Neuronal stem cell (in vitro differentiated cells): ENCODE measurements around the gene C1orf116.

Source experiments
- DNase-seq: peaks from one replicate; pipeline ENCODE4 v3.0.0-alpha.2; 2013; ENCODE audit warnings: low spot score
- H2AFZ ChIP-seq: one replicate; pipeline ENCODE4 v1.6.1; 2013; ENCODE audit warnings: mild to moderate bottlenecking, low read length, inconsistent platforms
- H2AK5ac ChIP-seq: 2 replicates; pipeline ENCODE4 v1.6.1; 2013; ENCODE audit warnings: low read depth, mild to moderate bottlenecking, inconsistent platforms, low read length, moderate library complexity, mixed read lengths
- H2BK120ac ChIP-seq: 2 replicates; pipeline ENCODE4 v1.6.1; 2013; ENCODE audit warnings: low read depth, mild to moderate bottlenecking, inconsistent platforms, low read length, moderate library complexity, mixed read lengths
- H2BK12ac ChIP-seq: one replicate; pipeline ENCODE4 v1.6.1; 2013; ENCODE audit warnings: low read length, inconsistent platforms
- H2BK15ac ChIP-seq: 2 replicates; pipeline ENCODE4 v1.6.1; 2013; ENCODE audit warnings: mild to moderate bottlenecking, low read length, inconsistent platforms, mixed read lengths
- H2BK5ac ChIP-seq: one replicate; pipeline ENCODE4 v1.6.1; 2013; ENCODE audit warnings: inconsistent platforms, mild to moderate bottlenecking, low read length, moderate library complexity
- H3K14ac ChIP-seq: one replicate; pipeline ENCODE4 v1.6.1; 2013; ENCODE audit warnings: low read length, inconsistent platforms
- H3K18ac ChIP-seq: 2 replicates; pipeline ENCODE4 v1.6.1; 2013; ENCODE audit warnings: low read length, inconsistent platforms
- H3K23ac ChIP-seq: 2 replicates; pipeline ENCODE4 v1.6.1; 2013; ENCODE audit warnings: low read depth, mild to moderate bottlenecking, mixed read lengths, low read length, inconsistent platforms; ENCODE audit not compliant: poor library complexity
- H3K27ac ChIP-seq: replicated peaks from 3 replicates; pipeline ENCODE4 v1.5.1; 2013; ENCODE audit warnings: low read length, inconsistent platforms
- H3K27me3 ChIP-seq, 3 experiments: 2 replicates each; pipeline ENCODE4 v1.6.1; 2013; ENCODE audit warnings: low read length in 3 of 3, mild to moderate bottlenecking in 2 of 3, inconsistent platforms in 1 of 3, low read depth in 1 of 3, mixed read lengths in 1 of 3, moderate library complexity in 1 of 3; ENCODE audit not compliant: control insufficient read depth in 3 of 3, insufficient read depth in 3 of 3
- H3K36me3 ChIP-seq, 2 donors: replicated peaks in 1 of 2; 2 replicates each; pipeline ENCODE4 v1.6.1; 2013; ENCODE audit warnings: low read length in 2 of 2; ENCODE audit not compliant: control insufficient read depth in 2 of 2, insufficient read depth in 2 of 2
- H3K4ac ChIP-seq: 2 replicates; pipeline ENCODE4 v1.6.1; 2013; ENCODE audit warnings: inconsistent platforms, mild to moderate bottlenecking, low read length, moderate library complexity
- H3K4me1 ChIP-seq, 2 donors: 1 replicate in 1 of 2; 2 replicates in 1 of 2; pipeline ENCODE4 v1.6.1; 2013; ENCODE audit warnings: low read length in 2 of 2, low read depth in 1 of 2; ENCODE audit not compliant: control insufficient read depth in 2 of 2, insufficient read depth in 1 of 2
- H3K4me2 ChIP-seq: one replicate; pipeline ENCODE4 v1.6.1; 2013; ENCODE audit warnings: mild to moderate bottlenecking, low read length, inconsistent platforms; ENCODE audit not compliant: insufficient read depth, poor library complexity, severe bottlenecking
- H3K4me3 ChIP-seq, 2 donors: 2 replicates each; pipeline ENCODE4 v1.5.1; 2013; ENCODE audit warnings: low read length in 2 of 2, mild to moderate bottlenecking in 2 of 2, inconsistent platforms in 1 of 2, moderate library complexity in 1 of 2
- H3K79me1 ChIP-seq: one replicate; pipeline ENCODE4 v1.6.1; 2013; ENCODE audit warnings: low read depth, mild to moderate bottlenecking, inconsistent platforms, low read length, moderate library complexity
- H3K9ac ChIP-seq: one replicate; pipeline ENCODE4 v1.6.1; 2013; ENCODE audit warnings: mild to moderate bottlenecking, low read depth, low read length, inconsistent platforms; ENCODE audit not compliant: poor library complexity
- H3K9me3 ChIP-seq, 2 donors: replicated peaks in 1 of 2; 2 replicates each; pipeline versions ENCODE3 to v1.6.1; 2013; ENCODE audit warnings: low read length in 2 of 2, mild to moderate bottlenecking in 2 of 2, inconsistent platforms in 1 of 2, low read depth in 1 of 2, mixed read lengths in 1 of 2, moderate library complexity in 1 of 2; ENCODE audit not compliant: control insufficient read depth in 2 of 2, insufficient read depth in 1 of 2
- H4K8ac ChIP-seq: one replicate; pipeline ENCODE4 v1.6.1; 2013; ENCODE audit warnings: low read depth, mild to moderate bottlenecking, inconsistent platforms, low read length, moderate library complexity
- H4K91ac ChIP-seq: one replicate; pipeline ENCODE4 v1.6.1; 2013; ENCODE audit warnings: low read length, low read depth, mild to moderate bottlenecking, inconsistent platforms; ENCODE audit not compliant: poor library complexity
- WGBS, 2 donors: extraction: QIAGEN DNeasy Blood & Tissue Kit; methylation state at CpG; one replicate each; pipeline ENCODE4 v1.1.7; 2013; ENCODE audit warnings: missing lambda C conversion rate in 2 of 2, mixed read lengths in 1 of 2; ENCODE audit not compliant: insufficient read length in 2 of 2, insufficient replicate concordance in 1 of 2; ENCODE audit errors: extremely low coverage in 2 of 2; 5-methylcytosine and 5-hydroxymethylcytosine counted together

The C1orf116 gene

GRCh38 chr1:207019661-207020060 lies 12.9 kb downstream of the C1orf116 start:
- no peak overlapping the region for H3K27ac ChIP-seq
- no CpG with 5 or more reads among the region's 2 CpGs for WGBS, 2 donors
- no peaks in the 10 kb centered on the region for H3K79me1 ChIP-seq
- no peaks in the 10 kb centered on the region for H3K9me3 ChIP-seq
- DNase-seq = no peak
- no peak overlapping the region for H3K14ac ChIP-seq
- H2BK12ac ChIP-seq = no peak overlapping the region
- H3K27me3 ChIP-seq = peaks cover 0 to 40% (median 0%) of the 10 kb centered on the region in 3 experiments
- H2BK15ac ChIP-seq = no peak overlapping the region
- H2AFZ ChIP-seq = no peak overlapping the region
- no peak overlapping the region for H3K4ac ChIP-seq
- H3K23ac ChIP-seq = no peak overlapping the region
- H3K4me2 ChIP-seq = no peak overlapping the region
- H3K4me1 ChIP-seq = peaks cover 2 to 3% of the 10 kb centered on the region in 2 donors
- H4K8ac ChIP-seq = no peak overlapping the region
- H3K36me3 ChIP-seq = no peaks in the 10 kb centered on the region
- no peak overlapping the region for H3K9ac ChIP-seq
- no peak overlapping the region for H3K4me3 ChIP-seq
- no peak overlapping the region for H4K91ac ChIP-seq
- H2AK5ac ChIP-seq = no peak overlapping the region
- H2BK120ac ChIP-seq = no peak overlapping the region
- H3K18ac ChIP-seq = no peak overlapping the region
- H2BK5ac ChIP-seq = no peak overlapping the region

GRCh38 chr1:207019161-207019560 lies 13.4 kb downstream of the C1orf116 start:
- Histone ChIP-seq H2BK12ac (no peak overlapping the region), H3K9ac (no peak overlapping the region), H2BK5ac (no peak overlapping the region), H3K4me2 (no peak overlapping the region), H3K4me3 (no peak overlapping the region), H3K14ac (no peak overlapping the region), H2BK120ac (no peak overlapping the region), H4K91ac (no peak overlapping the region), H3K18ac (no peak overlapping the region), H3K36me3 (no peaks in the 10 kb centered on the region), H3K27ac (no peak overlapping the region), H4K8ac (no peak overlapping the region), H3K23ac (no peak overlapping the region), H3K27me3 (peaks cover 0 to 40% (median 0%) of the 10 kb centered on the region in 3 experiments), H3K4ac (no peak overlapping the region), H3K4me1 (peaks cover 0 to under 1% of the 10 kb centered on the region in 2 donors), H2AK5ac (no peak overlapping the region), H2AFZ (no peak overlapping the region), H3K79me1 (no peaks in the 10 kb centered on the region), H2BK15ac (no peak overlapping the region), H3K9me3 (no peaks in the 10 kb centered on the region)
- no CpG with 5 or more reads among the region's 2 CpGs for WGBS, 2 donors
- DNase-seq = no peak

GRCh38 chr1:207018707-207019106 lies 13.8 kb downstream of the C1orf116 start:
- Histone ChIP-seq H2BK120ac (no peak overlapping the region), H3K9me3 (no peaks in the 10 kb centered on the region), H3K4me3 (no peak overlapping the region), H2BK15ac (no peak overlapping the region), H3K4me2 (no peak overlapping the region), H3K9ac (no peak overlapping the region), H2BK5ac (no peak overlapping the region), H3K27me3 (peaks cover 0 to 37% (median 0%) of the 10 kb centered on the region in 3 experiments), H4K8ac (no peak overlapping the region), H4K91ac (no peak overlapping the region), H3K36me3 (no peaks in the 10 kb centered on the region), H2AK5ac (no peak overlapping the region), H3K23ac (no peak overlapping the region), H3K4ac (no peak overlapping the region), H3K27ac (no peak overlapping the region), H2AFZ (no peak overlapping the region), H3K79me1 (no peaks in the 10 kb centered on the region), H2BK12ac (no peak overlapping the region), H3K18ac (no peak overlapping the region), H3K14ac (no peak overlapping the region), H3K4me1 (no peaks in the 10 kb centered on the region)
- no CpG with 5 or more reads among the region's 4 CpGs for WGBS, 2 donors
- no peak for DNase-seq

GRCh38 chr1:207017615-207018559 lies 14.7 kb downstream of the C1orf116 start:
- H3K27ac ChIP-seq = no peak overlapping the region
- H3K14ac ChIP-seq = no peak overlapping the region
- H3K36me3 ChIP-seq = no peaks in the 10 kb centered on the region
- H2AFZ ChIP-seq = no peak overlapping the region
- no peak overlapping the region for H3K4me2 ChIP-seq
- no peak for DNase-seq
- WGBS, 2 donors = no CpG with 5 or more reads among the region's 7 CpGs
- H2BK12ac ChIP-seq = no peak overlapping the region
- H2AK5ac ChIP-seq = no peak overlapping the region
- H4K91ac ChIP-seq = no peak overlapping the region
- peaks cover 0 to 37% (median 0%) of the 10 kb centered on the region in 3 experiments for H3K27me3 ChIP-seq
- no peak overlapping the region for H2BK120ac ChIP-seq
- peak overlapping the region; percentile 27 for H2BK5ac ChIP-seq
- no peaks in the 10 kb centered on the region for H3K9me3 ChIP-seq
- no peak overlapping the region for H3K4ac ChIP-seq
- H3K79me1 ChIP-seq = no peaks in the 10 kb centered on the region
- H3K23ac ChIP-seq = no peak overlapping the region
- H3K9ac ChIP-seq = no peak overlapping the region
- no peaks in the 10 kb centered on the region for H3K4me1 ChIP-seq
- no peak overlapping the region for H3K18ac ChIP-seq
- no peak overlapping the region for H2BK15ac ChIP-seq
- no peak overlapping the region for H3K4me3 ChIP-seq
- H4K8ac ChIP-seq = no peak overlapping the region
